22Rv1 (cell line): Measurements from ENCODE around the gene SEC14L1.

Source experiments
- H3K27ac ChIP-seq: fragments of 450-650 bp; 2 replicates; pipeline ENCODE4 v1.5.1; 2017
- CTCF ChIP-seq: fragments of 450-650 bp; IDR thresholded peaks from 2 replicates; pipeline ENCODE4 v1.5.1; 2017; ENCODE audit warnings: mild to moderate bottlenecking
- ZFX ChIP-seq: fragments of 450-650 bp; IDR thresholded peaks from 2 replicates; pipeline ENCODE4 v1.6.1; 2017; ENCODE audit warnings: antibody characterized with exemption, borderline replicate concordance

The SEC14L1 gene

DNA sequence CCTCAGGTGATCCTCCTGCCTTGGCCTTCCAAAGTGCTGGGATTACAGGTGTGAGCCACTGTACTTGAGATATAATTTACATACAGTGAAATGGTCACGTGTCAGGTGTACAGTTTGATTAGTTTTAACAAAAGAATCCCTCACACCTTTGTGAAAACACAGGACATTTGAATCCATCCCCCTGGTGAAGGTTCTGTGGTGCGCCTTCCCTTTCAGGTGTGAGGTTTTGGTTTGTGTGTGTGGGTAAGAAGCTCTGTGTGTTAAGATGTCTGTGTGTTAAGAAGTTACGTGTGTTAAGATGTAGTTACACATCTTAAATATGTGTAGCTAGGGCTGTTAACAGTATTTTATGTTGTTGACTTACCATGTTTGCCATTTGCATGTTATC, 4.4 kb downstream of the SEC14L1 start:
- H3K27ac ChIP-seq = no peak overlapping the region

DNA sequence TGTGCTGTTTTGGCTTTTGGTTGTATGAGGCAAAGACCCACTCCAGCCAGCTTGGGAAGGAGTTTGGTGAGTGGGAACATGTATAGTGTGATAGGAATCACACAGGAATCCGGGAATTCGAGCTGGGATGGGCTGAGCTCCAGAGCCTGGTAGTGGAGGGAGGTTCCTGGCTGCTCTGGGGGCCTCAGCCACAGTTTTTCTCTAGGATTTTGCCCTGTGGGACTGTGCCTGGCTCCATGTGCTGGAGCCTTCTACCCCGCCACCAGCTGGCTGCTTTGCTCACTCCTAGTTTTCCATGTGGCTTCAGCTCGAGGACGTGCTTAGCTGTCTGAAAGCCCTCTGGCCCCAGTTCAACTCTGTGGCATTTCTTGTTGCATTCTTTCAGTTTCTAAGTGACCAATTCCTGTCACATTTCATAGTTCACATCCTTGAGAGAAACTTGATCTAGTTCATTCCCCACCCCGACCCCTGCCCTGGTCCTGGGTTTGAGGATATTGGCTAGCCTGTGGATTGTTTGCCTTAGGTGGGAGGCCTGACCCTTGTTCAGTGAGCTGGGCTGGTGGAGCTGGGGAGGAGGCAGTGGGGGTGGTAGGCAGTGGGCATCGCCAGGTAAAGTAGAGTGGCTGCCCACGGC, 5.0 kb downstream of the SEC14L1 start:
- H3K27ac ChIP-seq = no peak overlapping the region
- TF ChIP-seq ZFX (no peak), CTCF (no peak)

More for the DNA sequence above, 4.4 kb downstream of the SEC14L1 start:
- no peak for TF ChIP-seq CTCF
- TF ChIP-seq ZFX = no peak

GRCh38 chr17:77146246-77146632, 5.5 kb downstream of the SEC14L1 start:
- TF ChIP-seq ZFX (no peak), CTCF (no peak)
- no peak overlapping the region for H3K27ac ChIP-seq

DNA sequence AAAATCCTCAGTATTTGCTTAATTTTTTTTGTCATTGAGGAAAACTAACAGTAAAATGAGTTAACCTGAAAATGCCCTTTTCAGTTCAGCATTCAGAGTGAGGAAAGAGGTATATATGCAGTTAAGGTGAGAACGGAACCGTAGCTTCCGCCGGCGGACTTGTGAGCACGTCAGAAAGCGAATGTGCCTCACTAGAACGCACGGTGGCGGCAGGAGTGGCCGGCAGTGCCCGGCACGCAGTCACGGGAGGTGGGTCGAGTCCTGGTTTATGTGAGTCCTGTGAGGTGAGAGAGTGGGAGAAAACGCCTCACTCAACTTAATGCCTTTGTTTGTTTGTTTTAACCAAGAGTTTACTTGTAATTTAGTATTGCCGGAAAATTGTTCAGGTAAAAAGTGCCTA, 6.1 kb downstream of the SEC14L1 start:
- TF ChIP-seq CTCF (no peak), ZFX (no peak)
- no peak overlapping the region for H3K27ac ChIP-seq

DNA sequence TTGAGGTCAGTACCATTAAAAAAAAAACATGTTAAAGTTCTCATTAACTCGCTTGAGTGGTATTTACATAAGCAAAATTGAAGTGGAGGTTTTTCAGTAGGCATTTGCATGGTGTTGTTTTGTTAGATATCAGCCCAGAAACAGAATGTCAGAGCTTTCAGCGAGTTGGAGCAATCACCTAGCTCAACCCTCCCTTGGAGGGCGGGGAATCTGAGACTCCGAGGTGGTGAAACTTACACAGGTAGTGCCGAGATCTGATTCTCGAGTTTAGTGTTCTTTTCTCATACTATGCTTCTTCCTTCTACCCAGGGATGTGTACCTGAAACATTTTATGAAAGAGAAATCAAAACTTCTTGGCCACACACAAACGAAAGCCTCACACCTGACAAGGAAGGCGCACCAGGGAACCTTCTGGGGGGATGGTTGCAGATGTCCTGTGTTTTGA, 6.6 kb downstream of the SEC14L1 start:
- no peak for TF ChIP-seq ZFX
- TF ChIP-seq CTCF = no peak
- H3K27ac ChIP-seq = no peak overlapping the region

DNA sequence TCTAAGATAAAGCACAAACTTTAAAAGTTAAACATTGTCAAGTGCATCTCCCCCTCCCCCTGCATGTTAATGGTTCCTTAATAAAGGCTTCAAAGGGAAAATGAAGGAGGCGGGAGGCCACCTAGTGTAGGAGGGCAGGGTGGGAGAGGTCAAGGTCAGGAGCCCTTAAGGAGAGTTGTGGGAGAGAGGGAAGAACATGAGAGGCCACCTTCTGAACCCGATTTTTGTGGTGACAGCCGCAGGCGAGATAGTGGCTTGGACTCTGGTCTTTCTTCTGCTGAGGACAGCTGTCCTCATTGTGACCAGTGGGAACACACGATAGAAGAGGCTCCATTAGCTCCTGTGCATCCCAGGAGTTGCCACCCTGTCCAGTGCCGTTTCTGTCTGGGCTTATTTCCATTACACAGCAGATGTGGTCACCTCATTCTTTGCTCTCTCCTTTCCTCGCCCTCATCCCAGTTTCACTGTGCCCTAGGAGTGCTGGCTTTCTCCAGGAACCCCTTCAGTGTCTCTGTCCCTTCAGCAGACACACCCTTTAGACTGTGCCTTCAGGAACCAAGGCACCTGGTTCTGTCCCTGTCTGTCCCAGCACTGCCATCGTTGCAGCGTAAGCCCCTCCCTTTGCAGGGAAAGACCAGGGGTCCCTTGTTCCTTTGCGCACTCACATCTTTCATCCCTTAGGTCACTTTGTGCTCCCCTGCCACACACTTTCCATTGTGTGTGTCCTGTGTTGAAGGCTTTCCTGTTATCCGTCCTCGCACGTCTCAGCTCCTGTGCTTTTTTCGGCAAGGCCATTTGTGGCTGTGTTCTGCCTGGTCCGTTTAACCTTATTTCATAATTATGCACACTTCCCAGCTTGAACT, 7.5 kb downstream of the SEC14L1 start:
- no peak overlapping the region for H3K27ac ChIP-seq
- TF ChIP-seq CTCF = no peak
- no peak for TF ChIP-seq ZFX

GRCh38 chr17:77148940-77149510, 8.3 kb downstream of the SEC14L1 start:
- H3K27ac ChIP-seq = no peak overlapping the region
- TF ChIP-seq CTCF (no peak), ZFX (no peak)
